VCaP (cell line): ENCODE measurements around the gene GFRA1.

Source experiments
- H3K27ac ChIP-seq: fragments of 450-650 bp; 2 replicates; pipeline ENCODE4 v1.5.1; 2017
- TF ChIP-seq, protein P1 (sequence below): fragments of 450-650 bp; conservative IDR thresholded peaks from 2 replicates; pipeline ENCODE4 v1.5.1; 2017; ENCODE audit warnings: mild to moderate bottlenecking, moderate library complexity

Gene GFRA1

GRCh38 chr10:116270771-116271592 is 2.0 kb downstream of the GFRA1 start:
- TF ChIP-seq, protein P1, sequence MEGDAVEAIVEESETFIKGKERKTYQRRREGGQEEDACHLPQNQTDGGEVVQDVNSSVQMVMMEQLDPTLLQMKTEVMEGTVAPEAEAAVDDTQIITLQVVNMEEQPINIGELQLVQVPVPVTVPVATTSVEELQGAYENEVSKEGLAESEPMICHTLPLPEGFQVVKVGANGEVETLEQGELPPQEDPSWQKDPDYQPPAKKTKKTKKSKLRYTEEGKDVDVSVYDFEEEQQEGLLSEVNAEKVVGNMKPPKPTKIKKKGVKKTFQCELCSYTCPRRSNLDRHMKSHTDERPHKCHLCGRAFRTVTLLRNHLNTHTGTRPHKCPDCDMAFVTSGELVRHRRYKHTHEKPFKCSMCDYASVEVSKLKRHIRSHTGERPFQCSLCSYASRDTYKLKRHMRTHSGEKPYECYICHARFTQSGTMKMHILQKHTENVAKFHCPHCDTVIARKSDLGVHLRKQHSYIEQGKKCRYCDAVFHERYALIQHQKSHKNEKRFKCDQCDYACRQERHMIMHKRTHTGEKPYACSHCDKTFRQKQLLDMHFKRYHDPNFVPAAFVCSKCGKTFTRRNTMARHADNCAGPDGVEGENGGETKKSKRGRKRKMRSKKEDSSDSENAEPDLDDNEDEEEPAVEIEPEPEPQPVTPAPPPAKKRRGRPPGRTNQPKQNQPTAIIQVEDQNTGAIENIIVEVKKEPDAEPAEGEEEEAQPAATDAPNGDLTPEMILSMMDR: no peak
- H3K27ac ChIP-seq: no peak overlapping the region

GRCh38 chr10:116270126-116270770 is 2.8 kb downstream of the GFRA1 start:
- TF ChIP-seq, protein P1: no peak
- no peak overlapping the region for H3K27ac ChIP-seq

DNA sequence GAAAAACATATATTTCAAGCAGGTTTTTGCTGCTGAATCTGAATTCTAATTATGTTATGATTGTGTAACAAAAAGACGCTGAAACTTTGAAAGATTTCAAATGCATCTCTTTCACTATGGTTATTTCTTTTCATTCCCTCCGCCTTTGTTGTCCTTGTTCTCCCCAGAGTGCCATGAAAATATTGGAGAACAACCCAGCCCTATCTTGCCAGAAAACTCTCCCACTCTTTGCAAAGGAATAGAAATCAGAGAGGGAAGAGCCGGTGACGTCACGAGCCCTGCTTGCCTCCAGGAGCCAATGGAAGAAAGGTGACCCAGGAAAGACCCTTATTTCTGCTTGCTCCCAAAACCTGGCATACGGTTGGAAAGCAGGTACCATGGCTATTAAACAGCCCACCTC is 3.4 kb downstream of the GFRA1 start:
- TF ChIP-seq, protein P1: no peak
- no peak overlapping the region for H3K27ac ChIP-seq

- no peak overlapping the region for H3K27ac ChIP-seq
- TF ChIP-seq, protein P1: peak; percentile 69
These were observed 4.0 kb downstream of the GFRA1 start for GRCh38 chr10:116268976-116269375.

DNA sequence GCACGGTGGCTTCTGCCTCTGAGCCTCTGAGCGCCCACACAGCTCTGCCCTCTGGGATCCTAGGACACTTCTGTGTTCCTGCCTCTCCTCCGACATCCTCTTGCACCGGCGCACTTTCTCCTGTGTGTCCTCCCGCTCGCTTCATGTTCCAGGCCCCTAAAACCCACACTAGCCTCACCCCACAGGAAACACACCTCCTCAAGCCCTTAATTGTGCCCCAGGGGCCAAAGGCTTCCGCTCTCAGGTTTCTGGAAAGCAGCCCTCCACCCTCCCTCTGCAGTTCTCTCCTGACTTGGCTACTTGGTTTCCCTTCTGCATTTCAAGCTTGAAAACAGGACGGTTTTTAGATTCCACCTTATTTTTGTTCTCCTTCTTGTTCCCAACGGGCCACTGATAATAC is 7.3 kb downstream of the GFRA1 start:
- H3K27ac ChIP-seq: no peak overlapping the region
- TF ChIP-seq, protein P1: no peak

GRCh38 chr10:116263870-116264655 is 8.9 kb downstream of the GFRA1 start:
- TF ChIP-seq, protein P1: no peak
- H3K27ac ChIP-seq: no peak overlapping the region

- H3K27ac ChIP-seq: no peak overlapping the region
- TF ChIP-seq, protein P1: no peak
These were observed 10.3 kb downstream of the GFRA1 start for GRCh38 chr10:116262678-116263077.
